GM21786 (cell line): ENCODE data around the gene KCNV2.
A peak's percentile ranks its signal among the peaks of the same experiment; 100 is the strongest.

Experiments used
- ATAC-seq: cut with Tn5 transposase; IDR thresholded peaks from one replicate; pipeline ENCODE4 v1.9.1; 2021; ENCODE audit not compliant: unreplicated experiment

KCNV2 gene

DNA sequence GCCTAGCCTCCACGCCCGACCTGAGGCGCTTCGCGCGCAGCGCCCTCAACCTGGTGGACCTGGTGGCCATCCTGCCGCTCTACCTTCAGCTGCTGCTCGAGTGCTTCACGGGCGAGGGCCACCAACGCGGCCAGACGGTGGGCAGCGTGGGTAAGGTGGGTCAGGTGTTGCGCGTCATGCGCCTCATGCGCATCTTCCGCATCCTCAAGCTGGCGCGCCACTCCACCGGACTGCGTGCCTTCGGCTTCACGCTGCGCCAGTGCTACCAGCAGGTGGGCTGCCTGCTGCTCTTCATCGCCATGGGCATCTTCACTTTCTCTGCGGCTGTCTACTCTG, 1.4 kb downstream of the KCNV2 start:
- ATAC-seq, result no peak

DNA sequence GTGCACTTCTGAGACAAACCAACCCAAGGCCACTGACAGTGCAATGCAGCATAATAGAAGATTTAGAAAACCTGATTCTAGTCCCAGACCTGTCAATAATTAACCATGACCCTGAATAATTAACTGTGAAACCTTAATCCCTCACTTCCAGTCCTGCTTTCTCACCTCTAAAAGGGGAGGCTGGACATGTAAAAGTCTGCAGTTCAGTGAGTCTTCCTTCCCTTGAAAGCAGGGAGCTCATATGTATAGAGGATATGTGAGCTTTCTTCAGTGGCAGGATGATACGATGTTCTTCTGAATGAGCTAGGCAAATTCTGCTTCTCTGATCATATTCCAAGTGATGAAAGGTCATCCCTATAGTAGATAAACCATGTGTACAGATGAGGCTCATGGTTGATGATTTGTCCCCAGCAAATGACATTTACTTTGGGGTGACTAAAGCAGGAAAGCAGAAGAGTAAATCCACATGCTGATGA, 2.9 kb downstream of the KCNV2 start:
- no peak for ATAC-seq

DNA sequence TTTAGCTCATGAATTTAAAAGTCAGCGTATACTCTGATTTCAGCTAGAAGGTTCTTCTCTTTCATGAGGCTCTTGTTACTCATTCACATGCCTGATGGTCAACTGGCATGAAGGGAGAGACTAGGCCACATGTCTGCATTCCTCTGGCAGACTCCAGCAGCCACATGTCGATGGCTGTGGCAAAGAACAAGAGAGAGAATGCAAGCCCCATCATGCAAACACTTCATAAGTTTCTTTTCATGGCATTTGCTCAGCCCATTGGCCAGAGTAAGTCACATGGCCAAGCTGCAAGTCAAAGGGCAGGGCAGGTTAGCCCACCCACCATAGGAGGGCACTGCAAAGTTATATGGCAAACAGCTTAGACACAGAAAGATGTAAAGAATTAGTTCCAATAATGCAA, 5.4 kb downstream of the KCNV2 start:
- ATAC-seq, result no peak

DNA sequence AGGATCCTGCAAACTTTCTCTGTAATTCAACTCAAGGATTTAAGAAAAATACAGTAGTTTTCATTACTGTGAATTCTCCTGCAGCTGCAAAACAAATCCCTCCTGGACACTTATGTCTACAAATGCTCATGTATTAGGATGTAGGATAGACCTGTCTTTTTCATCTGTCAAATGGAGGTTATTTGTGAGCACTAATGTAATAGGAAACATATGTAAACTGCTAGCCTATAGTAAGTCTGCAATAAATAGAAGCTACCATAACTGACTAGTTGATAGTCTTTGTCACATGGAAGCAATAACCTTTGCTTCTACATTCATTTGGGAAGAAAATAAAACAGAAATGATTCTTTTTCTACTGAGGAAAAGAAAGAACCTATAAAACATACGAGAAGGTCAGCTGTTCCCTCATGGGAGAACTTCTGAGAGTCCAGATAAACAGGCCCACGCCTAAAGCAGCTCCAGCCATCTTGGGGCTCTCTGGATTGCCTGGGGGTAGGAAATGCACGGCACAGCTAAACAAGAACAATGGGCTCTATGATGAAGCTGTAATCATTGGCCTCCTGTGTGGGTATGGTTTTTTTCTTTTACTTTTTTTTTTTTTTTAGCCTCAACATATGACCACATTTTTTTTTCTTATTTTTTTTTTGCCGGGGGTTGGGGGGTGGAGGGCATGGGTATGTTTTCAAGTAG, 6.2 kb downstream of the KCNV2 start:
- ATAC-seq, result no peak

DNA sequence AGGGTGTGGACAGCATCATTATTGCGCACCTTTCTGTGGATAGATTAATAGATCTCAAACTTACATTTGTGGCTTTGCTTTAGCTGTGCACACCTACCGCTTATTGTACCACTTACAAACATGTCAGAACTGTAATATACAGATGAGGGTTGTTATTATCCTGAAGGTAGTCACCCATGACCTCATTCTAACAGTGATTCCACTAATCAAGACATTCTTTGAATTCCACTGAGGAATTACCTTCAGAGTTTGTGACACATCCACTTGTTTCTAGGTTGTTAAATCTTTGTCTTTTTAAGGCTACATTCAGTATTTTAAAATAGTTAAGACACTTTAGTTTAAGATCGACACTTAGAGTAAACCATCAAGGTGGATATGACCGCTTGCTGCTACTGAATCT, 7.8 kb downstream of the KCNV2 start:
- ATAC-seq, result no peak

DNA sequence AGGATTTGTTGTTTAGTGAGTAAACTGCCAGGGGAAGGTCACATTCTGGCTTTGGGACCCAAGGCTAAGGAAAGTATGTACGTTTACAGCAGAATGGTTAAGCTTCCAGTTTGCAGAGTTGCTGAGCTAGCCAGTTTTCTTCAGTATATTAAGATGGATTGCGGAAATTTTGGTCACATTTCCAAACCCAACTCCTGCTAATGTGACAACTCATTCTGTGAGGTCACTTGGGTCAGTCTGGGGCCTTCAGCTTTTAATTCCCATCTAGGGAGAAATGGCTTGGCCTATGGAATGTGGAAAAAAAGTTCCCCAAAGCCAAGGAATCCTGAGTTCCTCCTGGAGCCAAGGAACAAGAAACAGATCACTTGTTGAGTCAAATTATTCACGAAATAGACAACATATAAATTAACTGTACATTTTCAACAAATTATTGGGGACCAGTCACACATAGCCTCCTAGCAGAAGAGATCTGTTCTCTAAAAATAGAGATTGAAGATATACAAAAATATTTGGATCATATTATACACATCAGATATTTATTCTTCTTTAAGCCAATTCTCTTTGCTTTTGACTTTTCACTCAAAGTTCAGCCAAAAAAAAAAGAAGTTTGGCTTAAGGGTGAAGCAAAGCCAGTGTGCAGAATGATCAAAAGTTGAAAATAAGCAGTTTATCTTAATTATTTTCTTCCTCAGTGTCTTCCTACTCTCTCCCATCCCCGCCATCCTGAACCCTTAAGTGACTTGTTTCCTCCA, 8.8 kb downstream of the KCNV2 start:
- ATAC-seq, result no peak

DNA sequence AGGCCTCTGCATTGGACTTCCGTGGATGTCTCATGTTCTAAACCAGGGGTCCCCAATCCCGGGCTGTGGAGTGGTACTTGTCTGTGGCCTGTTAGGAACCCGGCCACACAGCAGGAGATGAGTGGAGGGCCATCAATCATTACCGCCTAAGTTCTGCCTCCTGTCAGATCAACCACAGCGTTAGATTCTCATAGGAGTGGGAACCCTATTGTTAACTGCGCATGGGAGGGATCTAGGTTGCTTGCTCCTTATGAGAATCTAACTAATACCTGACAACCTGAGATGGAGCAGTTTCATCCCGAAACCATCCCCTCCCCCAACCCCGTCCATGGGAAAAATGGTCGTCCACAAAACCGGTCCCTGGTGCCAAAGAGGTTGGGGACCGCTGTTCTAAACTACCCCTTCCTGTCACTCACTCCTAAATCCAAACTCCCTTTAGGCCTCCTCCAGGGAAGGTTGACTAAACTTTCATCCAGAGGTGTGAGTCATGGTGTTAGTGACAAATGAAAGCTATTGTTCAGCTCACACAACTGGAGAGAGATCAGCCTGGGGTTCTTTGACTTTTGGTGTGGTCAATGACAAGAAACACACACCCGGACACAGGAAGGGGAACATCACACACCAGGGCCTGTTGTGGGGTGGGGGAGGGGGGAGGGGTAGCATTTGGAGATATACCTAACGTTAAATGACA, 9.5 kb downstream of the KCNV2 start:
- ATAC-seq, result no peak

DNA sequence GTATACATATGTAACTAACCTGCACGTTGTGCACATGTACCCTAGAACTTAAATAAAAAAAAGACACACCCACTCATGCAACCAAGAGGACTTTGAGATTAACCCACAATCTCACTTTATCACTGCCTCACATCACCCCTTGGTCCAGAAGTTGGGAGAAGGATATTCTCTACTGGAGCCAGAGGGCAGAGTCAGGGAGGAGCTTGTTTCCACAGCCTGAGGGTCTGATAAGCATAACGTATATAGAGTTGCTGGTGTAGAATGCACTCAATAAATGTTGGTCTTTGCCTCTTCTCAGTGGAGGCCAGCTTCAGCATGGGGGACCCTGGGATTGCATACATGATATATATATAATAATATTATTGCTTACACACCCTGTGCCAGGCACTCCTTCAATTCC, 10.1 kb downstream of the KCNV2 start:
- no peak for ATAC-seq

DNA sequence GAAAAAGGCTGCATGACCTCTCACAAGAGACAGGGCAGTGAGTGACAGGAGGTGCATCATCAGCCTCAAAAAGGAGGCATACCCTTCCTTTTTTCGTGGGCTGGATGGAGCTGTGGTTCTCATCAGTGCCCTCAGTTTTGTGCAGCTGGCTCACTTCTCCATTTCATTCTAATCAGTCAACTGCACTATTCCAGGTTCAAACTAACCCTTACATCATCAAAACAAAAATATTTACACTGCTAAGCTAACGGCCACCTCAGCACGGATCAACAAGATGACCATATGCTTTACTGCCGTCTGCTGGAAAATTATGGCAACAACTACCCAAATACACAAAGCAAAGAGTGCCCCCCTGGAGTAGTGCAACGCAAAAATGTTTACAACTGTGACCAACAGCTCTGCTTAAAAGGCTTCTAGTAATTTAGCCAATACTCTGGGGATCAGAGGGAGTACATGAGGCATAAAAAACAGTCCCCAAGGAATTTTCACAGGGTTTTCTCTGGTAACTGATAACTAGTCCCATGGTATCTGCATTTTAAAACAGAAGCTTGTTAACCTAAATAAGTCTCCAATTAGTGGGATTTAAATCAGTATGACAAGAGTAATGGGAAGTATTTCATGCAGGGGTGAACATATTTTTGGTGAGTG, 10.8 kb downstream of the KCNV2 start:
- peak; percentile 90 for ATAC-seq

DNA sequence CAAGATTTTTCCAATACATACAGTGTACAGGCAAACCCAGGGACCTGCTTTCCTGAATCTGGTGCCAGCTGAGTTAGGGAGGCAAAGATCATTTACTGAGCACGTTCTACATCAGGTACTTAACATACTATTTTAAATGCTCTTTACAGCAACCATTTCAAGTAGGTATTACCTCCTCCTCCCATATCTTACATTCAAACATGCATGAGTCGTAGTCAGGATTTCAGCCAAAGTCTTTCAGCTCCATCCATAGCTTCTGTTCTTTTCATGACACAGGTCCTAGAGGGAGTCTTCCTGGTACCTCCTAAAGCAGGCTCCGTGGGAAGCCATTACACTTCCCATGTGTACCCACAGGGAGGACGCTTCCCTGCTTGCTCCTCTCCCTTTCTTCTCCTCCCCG, 11.7 kb downstream of the KCNV2 start:
- no peak for ATAC-seq

DNA sequence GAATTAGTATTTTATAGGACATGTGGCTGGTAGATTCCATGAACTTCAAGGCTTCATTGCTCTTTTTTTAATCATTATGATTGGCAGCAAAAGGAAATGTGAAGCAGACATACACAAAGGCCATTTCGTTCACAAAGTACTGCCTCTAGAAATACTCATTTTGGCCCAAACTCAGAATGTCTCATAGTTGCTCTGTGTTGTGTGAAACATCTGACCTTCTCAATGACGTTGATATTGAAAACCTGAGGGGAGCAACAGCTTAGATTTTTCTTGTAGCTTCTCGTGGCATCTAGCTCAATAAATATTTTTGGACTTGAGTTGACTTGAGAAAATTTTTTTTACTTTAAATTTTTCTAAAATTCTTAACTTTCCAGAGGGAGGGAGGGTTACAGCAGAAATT, 12.4 kb downstream of the KCNV2 start:
- ATAC-seq, result no peak

DNA sequence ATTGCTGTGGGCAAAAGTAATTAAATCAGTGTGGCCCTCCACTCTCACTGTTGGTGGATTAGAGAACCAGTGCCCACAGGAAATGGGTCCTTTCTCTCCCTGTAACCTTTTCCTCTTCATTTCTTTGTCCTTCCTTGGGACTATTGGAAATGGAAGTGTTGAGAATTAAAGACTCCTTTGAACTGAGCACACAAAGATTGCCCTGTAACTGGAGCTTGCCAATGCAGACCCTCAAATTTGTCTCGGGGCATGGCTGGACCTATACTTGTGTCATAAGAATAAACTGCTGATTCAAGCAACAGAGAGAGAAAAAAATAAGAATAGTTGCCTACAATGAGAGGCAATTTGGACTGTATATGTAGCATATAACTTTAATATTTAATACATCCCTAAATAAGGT, 13.7 kb downstream of the KCNV2 start:
- ATAC-seq, result no peak

DNA sequence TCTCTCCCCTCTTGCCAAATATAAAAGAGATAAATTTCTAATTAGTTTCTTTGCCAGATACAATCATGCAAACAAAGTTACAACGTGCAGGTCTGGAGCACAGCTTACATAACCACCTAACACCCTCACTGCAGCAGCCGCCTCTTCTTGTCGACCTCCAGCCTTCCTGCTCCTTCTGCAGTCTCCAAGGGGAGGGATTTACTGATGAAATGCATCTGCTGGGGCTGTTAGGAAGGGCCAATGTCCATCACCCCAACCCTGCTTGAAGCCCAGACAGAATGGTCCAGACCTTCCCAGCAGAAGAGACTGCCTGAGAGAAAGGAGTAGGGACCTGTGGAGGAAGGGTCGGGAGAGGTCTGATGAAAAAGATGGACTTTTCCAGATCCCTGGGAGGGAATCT, 15.2 kb downstream of the KCNV2 start:
- ATAC-seq, result no peak

DNA sequence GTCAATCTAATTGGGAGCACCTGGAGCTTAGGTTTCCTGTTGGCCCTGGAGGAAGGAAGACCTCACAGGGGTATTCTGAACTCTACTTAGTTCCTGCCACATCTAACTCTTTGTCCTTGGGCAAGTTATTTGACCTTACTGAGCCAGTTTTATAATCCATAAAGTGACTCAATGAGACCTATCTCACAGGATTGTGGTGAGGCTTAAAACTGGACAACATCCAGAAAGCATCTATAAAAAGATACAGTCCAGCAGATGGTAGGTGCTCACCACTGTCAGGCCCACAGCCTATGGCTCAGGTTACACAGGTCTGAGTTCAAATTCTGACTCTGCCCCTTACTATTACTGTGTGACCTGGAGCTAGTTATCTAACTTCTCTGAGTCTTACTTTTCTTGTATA, 23.3 kb downstream of the KCNV2 start:
- no peak for ATAC-seq

DNA sequence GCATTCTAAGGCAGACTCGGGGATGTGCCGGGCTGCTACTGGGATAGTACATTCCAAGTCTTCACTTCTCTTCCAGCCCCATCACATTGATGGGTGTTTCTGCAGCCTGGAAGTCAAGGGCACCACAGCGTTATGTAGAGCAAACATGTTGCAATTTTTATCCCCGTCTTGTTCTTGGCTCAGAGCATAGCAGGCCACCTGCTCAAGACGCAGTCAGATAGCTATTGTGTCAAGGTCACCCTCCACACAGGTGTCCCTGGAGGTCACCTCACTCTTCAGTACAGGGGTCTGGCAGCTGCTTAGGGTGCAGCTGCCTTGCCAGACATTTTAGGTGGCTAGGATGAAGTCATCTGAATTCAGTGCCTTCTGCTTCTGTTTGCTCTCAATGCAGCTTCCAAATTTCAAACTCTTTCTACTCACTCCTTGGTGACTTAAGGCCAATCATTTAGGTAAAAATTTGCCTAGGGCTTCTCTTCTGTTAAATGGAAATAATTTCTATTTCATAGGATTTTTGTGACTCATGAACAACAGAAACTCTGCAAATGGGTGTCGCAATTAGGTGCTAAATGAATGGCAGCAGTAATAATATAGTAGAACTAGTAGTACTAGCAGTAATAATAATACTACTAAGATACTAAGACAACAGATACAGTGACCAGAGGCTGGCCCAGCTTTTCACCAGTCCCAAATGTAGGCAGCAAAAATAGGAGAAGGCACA, 24.3 kb downstream of the KCNV2 start:
- no peak for ATAC-seq

DNA sequence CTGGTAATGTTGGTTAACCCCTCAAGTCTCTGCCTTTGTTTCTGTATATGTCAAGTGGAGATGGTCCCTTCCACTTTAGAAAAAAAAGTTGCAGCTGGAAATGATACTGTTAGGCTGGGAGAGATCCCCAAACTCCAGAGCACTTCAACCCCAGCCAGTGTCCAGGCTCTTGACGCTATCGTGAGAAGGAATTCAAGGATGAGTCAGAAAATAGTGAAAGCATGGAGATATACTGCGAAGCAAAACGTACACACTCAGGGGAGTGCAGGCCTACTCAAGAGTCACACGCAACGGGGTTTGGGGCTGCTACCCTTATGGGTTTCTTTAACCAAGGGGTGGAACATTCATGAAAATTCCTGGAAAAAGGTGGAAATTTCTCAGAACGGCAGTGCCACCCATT, 24.9 kb downstream of the KCNV2 start:
- ATAC-seq, result no peak

DNA sequence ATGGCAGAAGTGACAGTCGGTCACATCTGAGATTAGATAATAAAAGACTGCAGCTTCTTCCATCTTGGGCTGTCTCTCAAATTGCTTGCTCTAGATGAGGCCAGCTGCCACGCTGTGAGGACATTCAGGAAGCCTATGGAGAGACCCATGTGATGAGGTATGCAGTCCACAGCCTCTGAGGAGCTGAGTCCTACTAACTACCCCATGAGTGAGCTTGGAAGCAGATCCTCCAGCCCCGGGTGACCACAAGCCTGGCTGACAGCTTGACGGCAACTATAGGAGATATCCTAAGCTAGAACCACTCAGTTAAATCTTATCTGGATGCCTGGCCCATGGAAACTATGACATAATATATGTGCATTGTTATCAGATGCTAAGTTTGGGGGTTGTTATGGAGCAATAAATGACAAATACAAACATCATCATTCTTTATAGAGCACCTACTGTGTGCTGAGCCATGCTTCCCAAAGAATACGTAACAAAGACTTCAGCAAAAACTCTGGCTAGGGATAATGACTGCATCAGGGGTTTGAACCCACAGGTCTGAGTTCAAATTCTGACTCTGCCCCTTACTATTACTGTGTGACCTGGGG, 26.7 kb downstream of the KCNV2 start:
- ATAC-seq, result no peak

DNA sequence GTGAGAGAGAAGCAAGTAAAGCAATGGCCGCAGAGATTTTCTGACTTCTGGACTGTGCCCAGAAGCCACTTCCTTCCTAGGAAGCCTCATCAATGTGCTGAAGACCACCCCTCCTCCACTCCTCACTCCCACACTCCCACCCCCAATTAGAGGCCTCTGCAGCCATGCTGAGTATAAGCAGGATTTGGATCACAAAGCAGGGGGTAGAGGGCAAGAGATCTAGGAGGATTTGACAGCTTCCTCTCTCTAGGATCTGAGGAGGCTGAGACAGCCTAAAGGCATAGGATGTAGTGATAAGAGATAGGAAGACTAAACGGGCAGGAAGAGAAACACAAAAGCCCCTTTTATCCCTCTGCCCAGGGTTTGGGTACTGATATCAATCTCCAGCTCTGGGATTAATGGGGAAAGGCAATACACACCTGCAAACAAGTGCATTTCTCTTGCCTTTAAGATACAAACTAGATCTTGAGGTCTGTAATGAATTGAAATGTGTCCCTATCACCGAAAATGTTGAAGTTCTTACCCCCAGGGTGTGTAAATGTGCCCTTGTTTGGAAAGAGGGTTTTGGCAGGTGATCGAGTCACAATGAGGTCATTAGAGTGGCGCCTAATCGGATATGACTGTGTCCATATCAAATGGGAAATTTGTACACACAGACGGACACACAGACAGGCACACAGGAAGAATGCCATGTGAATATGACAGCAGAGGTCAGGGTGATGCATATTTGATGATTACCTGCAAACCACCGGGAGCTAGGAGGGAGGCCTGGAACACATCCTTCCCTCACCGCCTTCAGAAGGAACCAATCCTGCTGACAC, 28.5 kb downstream of the KCNV2 start:
- ATAC-seq, result no peak

DNA sequence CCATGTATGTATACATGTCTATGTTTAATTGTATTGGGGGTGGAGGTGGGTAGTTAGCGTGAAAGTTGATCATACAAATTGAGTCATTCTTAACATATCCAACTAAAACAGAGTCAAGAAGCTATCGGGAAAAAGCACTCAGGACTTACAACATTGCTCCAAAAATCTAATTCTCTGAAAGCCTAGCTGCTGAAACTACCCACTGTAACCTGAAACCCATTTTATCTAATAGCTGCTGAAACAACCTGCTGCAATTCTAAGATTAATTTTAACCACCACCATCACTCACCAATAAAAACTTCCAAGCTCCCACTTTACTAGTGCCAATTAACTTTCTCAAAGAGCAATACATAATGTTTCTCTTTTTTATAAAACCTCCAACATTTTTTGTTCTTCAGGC, 32.2 kb downstream of the KCNV2 start:
- no peak for ATAC-seq

DNA sequence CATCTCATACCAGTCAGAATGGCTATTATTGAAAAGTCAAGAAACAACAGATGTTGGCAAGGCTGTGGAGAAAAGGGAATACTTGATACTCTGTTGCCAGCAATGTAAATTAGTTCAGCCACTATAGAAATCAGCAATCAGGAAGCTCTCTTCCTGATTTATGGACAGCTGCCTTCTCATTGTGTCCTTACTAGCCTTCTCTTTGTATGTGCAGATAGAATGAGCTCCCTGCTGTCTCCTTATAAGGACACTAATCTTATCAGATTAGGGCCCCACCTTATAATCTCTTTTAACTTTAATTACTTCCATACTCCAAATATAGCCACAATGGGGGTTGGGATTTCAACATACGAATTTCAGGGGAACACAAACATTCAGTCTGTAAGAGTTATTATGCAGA, 38.0 kb downstream of the KCNV2 start:
- ATAC-seq, result no peak
